ENCODE data around the gene CSNK1G1. TPM values are rescaled to one million over a fixed set of nuclear protein-coding genes. Genes with fewer than 3 reads are reported as not detected.

CSNK1G1 gene
- total and polyA plus RNA-seq, 2 of the 4 experiments (the other 2 are of a cell fraction) = 7.4 to 29.4 TPM

DNA sequence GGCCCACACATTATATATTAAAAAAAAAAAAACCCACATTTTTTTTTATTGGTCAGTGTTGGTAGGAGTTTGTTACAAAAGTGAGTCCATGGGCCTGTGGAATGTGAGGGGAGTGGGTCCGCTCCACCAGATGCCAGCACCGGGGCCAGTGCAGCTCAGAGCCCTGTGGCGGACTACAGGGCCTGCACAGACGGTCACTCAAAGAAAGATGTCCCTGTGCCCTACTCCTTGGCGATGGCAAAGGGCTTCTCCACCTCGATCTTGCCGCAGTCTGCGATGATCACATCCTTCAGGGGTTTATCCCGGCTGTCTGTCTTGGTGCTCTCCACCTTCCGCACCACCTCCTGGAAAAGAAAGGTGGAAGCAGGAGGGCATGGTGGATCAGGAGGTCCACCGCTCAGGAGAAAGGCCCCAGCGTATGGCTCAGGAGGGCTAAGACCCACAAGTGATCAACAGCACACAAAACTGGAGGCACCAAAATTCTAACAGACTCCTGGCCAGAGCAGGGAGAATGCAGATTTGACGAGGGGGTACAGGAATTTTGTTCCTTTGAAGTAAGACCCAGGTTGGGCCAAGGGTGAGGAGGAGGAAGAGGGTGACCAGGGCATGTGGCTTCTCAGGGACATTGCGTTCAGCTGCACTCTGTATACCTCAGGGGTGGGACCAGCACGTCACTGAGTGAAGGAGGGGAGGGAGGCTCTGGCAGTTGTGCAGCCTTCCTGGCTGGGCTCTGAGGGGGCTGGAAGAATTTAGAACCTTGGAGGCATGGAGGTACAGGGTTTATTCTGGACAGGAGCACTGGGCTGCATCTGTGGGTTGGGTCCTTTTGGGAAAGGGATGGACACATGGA, 199.9 kb downstream of the CSNK1G1 start (continued):
- TF ChIP-seq RCOR1 (IDR thresholded peaks at IDR 0.05; ENCODE audit: insufficient replicate concordance, low read length) = no peak

DNA sequence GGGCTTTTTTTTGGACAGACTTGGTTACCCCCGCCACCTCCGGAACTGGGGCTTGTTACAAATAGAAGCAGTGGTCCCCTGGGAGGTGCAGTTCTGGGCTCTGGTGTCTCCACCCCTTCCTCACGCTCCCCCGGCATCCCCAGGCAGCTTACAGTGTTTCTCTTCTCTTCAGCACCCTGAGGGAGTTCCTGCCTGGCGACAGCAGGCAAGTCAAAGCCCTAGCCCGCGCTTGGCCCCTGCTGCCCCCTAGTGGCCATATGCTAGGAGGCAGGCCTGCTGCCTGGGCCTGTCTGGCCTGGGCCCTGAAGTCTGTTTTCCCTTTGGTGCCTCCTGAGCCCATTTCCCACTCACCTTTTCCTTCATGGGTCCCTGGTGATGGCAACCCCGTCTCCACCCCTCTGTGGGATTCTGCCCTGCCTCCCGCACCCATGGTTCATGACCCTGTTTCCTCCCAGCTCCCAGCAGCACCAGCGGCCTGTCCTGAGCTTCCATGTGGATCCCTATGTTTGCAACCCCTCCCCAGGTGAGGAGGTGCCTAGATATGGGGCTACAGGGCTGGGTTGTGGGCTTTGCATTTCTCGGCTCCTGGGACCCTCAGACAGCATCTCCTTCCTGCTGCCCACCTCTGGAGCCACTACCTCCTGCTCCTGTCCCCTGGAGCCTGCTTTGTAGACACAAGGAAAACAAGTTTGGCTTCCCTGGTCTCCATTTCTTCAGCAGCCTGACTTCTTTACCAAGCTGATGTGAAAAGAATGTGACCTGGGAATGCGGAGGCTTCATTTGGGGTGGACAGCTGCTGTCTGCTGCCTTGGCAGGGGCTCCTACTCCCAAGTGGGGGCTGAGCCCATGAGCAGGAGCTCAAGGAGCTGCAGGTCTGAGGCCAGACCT, 202.2 kb downstream of the CSNK1G1 start:
- peaks cover 47% of the 10 kb centered on the region for H4K20me1 ChIP-seq (ENCODE audit: insufficient read depth, low read length)
- TF ChIP-seq RCOR1 (IDR thresholded peaks at IDR 0.05; ENCODE audit: insufficient replicate concordance, low read length) = no peak
- TF ChIP-seq RFX5 (IDR thresholded peaks at IDR 0.05; ENCODE audit: low read depth, low read length) = peak; percentile 63; the same call in 1 of the 2 replicates
- TF ChIP-seq SMC3 (IDR thresholded peaks at IDR 0.05; ENCODE audit: low read depth, low read length) = peak; percentile 61
- TF ChIP-seq POLR2A (IDR thresholded peaks at IDR 0.05; ENCODE audit: low read depth, low read length) = peak; percentile 72; the same call in 1 of the 2 replicates
- TF ChIP-seq FOS (IDR thresholded peaks at IDR 0.05; ENCODE audit: low read depth, low read length) = no peak
- no peak for TF ChIP-seq NFE2L2 (IDR thresholded peaks at IDR 0.05; ENCODE audit: low read depth, low read length)
- peak; percentile 43; the same call in 1 of the 2 replicates for TF ChIP-seq MAZ (IDR thresholded peaks at IDR 0.05; ENCODE audit: borderline replicate concordance, low read depth, low read length)
- TF ChIP-seq RAD21 (IDR thresholded peaks at IDR 0.05; ENCODE audit: low read length) = peak; percentile 76
- TF ChIP-seq, protein P1, sequence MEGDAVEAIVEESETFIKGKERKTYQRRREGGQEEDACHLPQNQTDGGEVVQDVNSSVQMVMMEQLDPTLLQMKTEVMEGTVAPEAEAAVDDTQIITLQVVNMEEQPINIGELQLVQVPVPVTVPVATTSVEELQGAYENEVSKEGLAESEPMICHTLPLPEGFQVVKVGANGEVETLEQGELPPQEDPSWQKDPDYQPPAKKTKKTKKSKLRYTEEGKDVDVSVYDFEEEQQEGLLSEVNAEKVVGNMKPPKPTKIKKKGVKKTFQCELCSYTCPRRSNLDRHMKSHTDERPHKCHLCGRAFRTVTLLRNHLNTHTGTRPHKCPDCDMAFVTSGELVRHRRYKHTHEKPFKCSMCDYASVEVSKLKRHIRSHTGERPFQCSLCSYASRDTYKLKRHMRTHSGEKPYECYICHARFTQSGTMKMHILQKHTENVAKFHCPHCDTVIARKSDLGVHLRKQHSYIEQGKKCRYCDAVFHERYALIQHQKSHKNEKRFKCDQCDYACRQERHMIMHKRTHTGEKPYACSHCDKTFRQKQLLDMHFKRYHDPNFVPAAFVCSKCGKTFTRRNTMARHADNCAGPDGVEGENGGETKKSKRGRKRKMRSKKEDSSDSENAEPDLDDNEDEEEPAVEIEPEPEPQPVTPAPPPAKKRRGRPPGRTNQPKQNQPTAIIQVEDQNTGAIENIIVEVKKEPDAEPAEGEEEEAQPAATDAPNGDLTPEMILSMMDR (conservative IDR thresholded peaks at IDR 0.05; ENCODE audit: low read depth, low read length) = peak; percentile 96
- peak; percentile 44; the same call in 1 of the 2 replicates for TF ChIP-seq MXI1 (IDR thresholded peaks at IDR 0.05; ENCODE audit: borderline replicate concordance, low read depth, low read length)
- H2AK5ac ChIP-seq (ENCODE audit: low read depth, low read length) = no peak overlapping the region
- ChIA-PET POLR2A (ENCODE audit: unreplicated experiment) (interaction anchor here (1.7 kb wide), 1 partner anchor 9 kb away, joined by 7 read pairs; the partner anchor contains the start of gene PPIB), CTCF (interaction anchor here (0.6 to 1.3 kb wide), 5 partner anchors 9 to 22 kb away, joined by 3 to 5 read pairs (median 4); partner anchors contain the start of gene PPIB)
- no peak overlapping the region for H3K23ac ChIP-seq (ENCODE audit: low read depth, low read length)
- intact Hi-C loops (cut with micrococcal nuclease) = no loop called here
- H2AFZ ChIP-seq (replicated peaks; ENCODE audit: low read length, poor library complexity) = peak overlapping the region; percentile 55
- H3K27me3 ChIP-seq (ENCODE audit: control insufficient read depth, insufficient read depth, low read length) = peaks cover 15% of the 10 kb centered on the region
- no peak overlapping the region for H4K5ac ChIP-seq (ENCODE audit: low read depth, low read length)
- H3K27ac ChIP-seq (ENCODE audit: insufficient read depth, low read length) = no peak overlapping the region
- H3K56ac ChIP-seq (ENCODE audit: extremely low read depth, insufficient read depth, low read length) = no peak overlapping the region
- H3K4me2 ChIP-seq (ENCODE audit: low read depth, low read length) = no peak overlapping the region
- H3K18ac ChIP-seq (ENCODE audit: low read depth, low read length) = no peak overlapping the region
- peak overlapping the region in 1 of 2 experiments; percentile 42; a peak in 1 of 4 replicates for H4K8ac ChIP-seq (ENCODE audit: low read depth in 2 of 2, low read length in 2 of 2)
- H3K9ac ChIP-seq (ENCODE audit: low read depth, low read length) = no peak overlapping the region
- in situ Hi-C loops (cut with MboI; ENCODE audit: low sequenced_read_pairs) = no loop called here
- no TSS peak for BruUV-seq (replicated peaks)
- H3K4ac ChIP-seq (ENCODE audit: low read depth, low read length) = no peak overlapping the region
- H3K9me1 ChIP-seq (ENCODE audit: insufficient read depth, low read length) = peaks cover 3% of the 10 kb centered on the region; the same call in 1 of the 2 replicates
- peak overlapping the region; percentile 84 for H2AK9ac ChIP-seq (replicated peaks; ENCODE audit: low read depth, low read length, poor library complexity)
- no CpG with 5 or more reads among the region's 12 CpGs for WGBS, 2 experiments (ENCODE audit: extremely low coverage in 2 of 2, insufficient read length in 1 of 2)
- H3K36me3 ChIP-seq (ENCODE audit: control insufficient read depth, insufficient read depth, low read length) = peaks cover 41% of the 10 kb centered on the region
- H2BK20ac ChIP-seq (ENCODE audit: low read depth, low read length) = no peak overlapping the region
- no peak overlapping the region for H4K91ac ChIP-seq (ENCODE audit: insufficient read depth, low read depth, low read length)
- ATAC-seq (ENCODE audit: low read depth) = peak; percentile 85
- H3K9me3 ChIP-seq (ENCODE audit: control insufficient read depth, insufficient read depth, low read length) = no peaks in the 10 kb centered on the region
- peaks cover 2% of the 10 kb centered on the region; the same call in 1 of the 2 replicates for H3K4me1 ChIP-seq (ENCODE audit: control insufficient read depth, insufficient read depth, low read length)
- no peak overlapping the region for H2BK120ac ChIP-seq (ENCODE audit: low read depth, low read length)
- H2BK5ac ChIP-seq (ENCODE audit: low read depth, low read length, poor library complexity, severe bottlenecking) = no peak overlapping the region
- H2BK15ac ChIP-seq (ENCODE audit: low read depth, low read length) = no peak overlapping the region
- no peak overlapping the region for H3K4me3 ChIP-seq (ENCODE audit: insufficient read depth, low read depth, low read length)
- dilution Hi-C loops (cut with HindIII; ENCODE audit: low sequenced_read_pairs, unreplicated experiment) = no loop called here
- no peak overlapping the region for H3K14ac ChIP-seq (replicated peaks; ENCODE audit: low read depth, low read length)
- peaks cover 11 to 16% of the 10 kb centered on the region in 2 experiments for H3K79me1 ChIP-seq (ENCODE audit: low read depth in 1 of 2, low read length in 2 of 2)
- DNase-seq = peak; percentile 79
